ENCODE measurements around the gene DGKG.

DNA sequence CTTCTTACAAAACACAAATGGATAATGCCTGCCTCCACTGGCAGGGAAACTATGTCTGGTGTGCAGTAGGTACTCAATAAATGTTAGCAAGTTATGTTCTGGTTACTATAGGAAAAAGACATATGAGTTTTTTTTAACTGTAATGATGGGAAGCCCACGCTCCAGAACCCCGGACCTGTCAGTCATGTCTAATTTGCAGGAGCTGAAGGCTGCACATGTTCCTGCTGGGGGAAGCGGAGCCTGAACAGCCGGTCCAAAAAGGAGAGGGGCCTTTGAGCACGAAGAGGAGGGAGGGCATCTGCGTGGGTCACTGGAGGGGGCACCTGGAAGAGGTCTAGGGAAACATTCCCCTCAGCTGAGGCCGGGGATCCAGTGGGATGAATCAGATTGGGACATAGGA, 113.2 kb downstream of the DGKG start:
- TF ChIP-seq, protein P1, sequence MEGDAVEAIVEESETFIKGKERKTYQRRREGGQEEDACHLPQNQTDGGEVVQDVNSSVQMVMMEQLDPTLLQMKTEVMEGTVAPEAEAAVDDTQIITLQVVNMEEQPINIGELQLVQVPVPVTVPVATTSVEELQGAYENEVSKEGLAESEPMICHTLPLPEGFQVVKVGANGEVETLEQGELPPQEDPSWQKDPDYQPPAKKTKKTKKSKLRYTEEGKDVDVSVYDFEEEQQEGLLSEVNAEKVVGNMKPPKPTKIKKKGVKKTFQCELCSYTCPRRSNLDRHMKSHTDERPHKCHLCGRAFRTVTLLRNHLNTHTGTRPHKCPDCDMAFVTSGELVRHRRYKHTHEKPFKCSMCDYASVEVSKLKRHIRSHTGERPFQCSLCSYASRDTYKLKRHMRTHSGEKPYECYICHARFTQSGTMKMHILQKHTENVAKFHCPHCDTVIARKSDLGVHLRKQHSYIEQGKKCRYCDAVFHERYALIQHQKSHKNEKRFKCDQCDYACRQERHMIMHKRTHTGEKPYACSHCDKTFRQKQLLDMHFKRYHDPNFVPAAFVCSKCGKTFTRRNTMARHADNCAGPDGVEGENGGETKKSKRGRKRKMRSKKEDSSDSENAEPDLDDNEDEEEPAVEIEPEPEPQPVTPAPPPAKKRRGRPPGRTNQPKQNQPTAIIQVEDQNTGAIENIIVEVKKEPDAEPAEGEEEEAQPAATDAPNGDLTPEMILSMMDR (IDR thresholded peaks at IDR 0.05; ENCODE audit: insufficient read depth, low read length): no peak
- no peak for TF ChIP-seq POLR2AphosphoS5 (IDR thresholded peaks at IDR 0.05; ENCODE audit: low read depth)
- no peak for TF ChIP-seq GABPA (IDR thresholded peaks at IDR 0.05; ENCODE audit: low read depth)
- TF ChIP-seq, protein P2, sequence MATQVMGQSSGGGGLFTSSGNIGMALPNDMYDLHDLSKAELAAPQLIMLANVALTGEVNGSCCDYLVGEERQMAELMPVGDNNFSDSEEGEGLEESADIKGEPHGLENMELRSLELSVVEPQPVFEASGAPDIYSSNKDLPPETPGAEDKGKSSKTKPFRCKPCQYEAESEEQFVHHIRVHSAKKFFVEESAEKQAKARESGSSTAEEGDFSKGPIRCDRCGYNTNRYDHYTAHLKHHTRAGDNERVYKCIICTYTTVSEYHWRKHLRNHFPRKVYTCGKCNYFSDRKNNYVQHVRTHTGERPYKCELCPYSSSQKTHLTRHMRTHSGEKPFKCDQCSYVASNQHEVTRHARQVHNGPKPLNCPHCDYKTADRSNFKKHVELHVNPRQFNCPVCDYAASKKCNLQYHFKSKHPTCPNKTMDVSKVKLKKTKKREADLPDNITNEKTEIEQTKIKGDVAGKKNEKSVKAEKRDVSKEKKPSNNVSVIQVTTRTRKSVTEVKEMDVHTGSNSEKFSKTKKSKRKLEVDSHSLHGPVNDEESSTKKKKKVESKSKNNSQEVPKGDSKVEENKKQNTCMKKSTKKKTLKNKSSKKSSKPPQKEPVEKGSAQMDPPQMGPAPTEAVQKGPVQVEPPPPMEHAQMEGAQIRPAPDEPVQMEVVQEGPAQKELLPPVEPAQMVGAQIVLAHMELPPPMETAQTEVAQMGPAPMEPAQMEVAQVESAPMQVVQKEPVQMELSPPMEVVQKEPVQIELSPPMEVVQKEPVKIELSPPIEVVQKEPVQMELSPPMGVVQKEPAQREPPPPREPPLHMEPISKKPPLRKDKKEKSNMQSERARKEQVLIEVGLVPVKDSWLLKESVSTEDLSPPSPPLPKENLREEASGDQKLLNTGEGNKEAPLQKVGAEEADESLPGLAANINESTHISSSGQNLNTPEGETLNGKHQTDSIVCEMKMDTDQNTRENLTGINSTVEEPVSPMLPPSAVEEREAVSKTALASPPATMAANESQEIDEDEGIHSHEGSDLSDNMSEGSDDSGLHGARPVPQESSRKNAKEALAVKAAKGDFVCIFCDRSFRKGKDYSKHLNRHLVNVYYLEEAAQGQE (IDR thresholded peaks at IDR 0.05; ENCODE audit: insufficient replicate concordance, low read depth): no peak
- TF ChIP-seq SPI1 (IDR thresholded peaks at IDR 0.05; ENCODE audit: borderline replicate concordance, low read depth): no peak

Measured in HL-60 (cell line).